ENCODE data around the gene RAD23A.
A peak's percentile ranks its signal among the peaks of the same experiment; 100 is the strongest.
"Not testable (repeated sequence)": the region's sequence is repeated elsewhere in the genome, so short reads cannot be mapped to it uniquely, and the experiment has no call there.

RAD23A gene

DNA sequence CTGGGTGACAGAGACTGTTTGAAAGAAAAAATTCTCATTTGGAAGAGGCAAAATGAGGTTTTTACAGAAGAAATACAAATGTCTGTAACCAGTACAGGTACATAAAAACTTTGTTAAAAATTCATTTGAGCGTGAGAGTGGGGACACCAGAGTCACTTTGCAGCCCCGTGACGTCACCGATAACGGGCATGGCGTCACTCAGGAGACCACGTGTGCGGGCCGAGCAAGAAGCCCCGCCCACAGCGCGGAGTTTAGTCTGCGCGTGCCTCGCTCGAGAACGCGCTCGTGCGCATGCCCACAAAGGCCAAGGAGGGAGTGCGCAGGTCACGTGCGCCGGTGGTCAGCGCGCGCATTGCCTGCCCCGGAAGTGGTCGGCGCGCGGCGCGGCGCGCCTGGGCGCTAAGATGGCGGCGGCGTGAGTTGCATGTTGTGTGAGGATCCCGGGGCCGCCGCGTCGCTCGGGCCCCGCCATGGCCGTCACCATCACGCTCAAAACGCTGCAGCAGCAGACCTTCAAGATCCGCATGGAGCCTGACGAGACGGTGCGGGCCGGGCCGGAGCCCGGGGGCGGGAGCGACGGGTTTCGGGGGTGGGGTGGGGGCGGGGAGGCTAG, at the start of gene RAD23A:
Gene RAD23A, plus strand, starts transcription at position 384 of the 613 bp plus-strand sequence. Its CDS starts 87 bp downstream, at position 471.
- H3K4me3 ChIP-seq (ENCODE audit: low read length) = peak within 1 kb of the TSS; percentile 79; the same call in 1 of the 2 replicates
- peak; percentile 95 for DNase-seq (ENCODE audit: low read depth, low spot score)
- no peaks in the 10 kb centered on the region for H3K4me1 ChIP-seq (ENCODE audit: control insufficient read depth, insufficient read depth, low read length)
- WGBS (ENCODE audit: insufficient coverage, insufficient read length) = no CpG with 5 or more reads among the region's 62 CpGs
- no peaks in the 10 kb centered on the region for H3K27me3 ChIP-seq (ENCODE audit: control insufficient read depth, insufficient read depth, low read length)
- peaks cover 43% of the 10 kb centered on the region for H3K36me3 ChIP-seq (ENCODE audit: control insufficient read depth, insufficient read depth, low read length)
- H3K9me3 ChIP-seq (ENCODE audit: control insufficient read depth, insufficient read depth, low read length) = no peaks in the 10 kb centered on the region
- no peak within 1 kb of the TSS for H3K27ac ChIP-seq (ENCODE audit: low read length)

DNA sequence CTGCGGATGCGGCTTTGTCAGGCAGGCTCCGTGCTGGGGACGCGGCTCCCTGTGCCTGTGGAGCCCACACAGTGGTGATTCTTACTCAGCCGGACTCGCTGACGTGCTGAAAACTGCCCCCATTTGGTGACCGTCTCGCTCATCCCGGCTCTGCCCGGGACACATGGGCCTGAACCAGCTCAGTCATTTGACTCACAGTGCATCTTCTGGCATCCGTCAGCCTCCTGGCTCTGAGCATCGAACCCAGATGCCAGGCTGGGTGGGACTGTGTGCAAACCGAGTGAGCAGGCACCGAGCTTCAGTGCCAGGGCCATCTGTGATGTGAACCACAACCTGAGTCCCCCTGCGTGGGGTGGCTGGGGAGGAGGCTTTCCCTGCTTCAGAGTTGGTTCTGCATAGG, 49.2 kb upstream of the RAD23A start:
- Histone ChIP-seq H3K36me3 (ENCODE audit: control insufficient read depth, insufficient read depth, low read length) (peaks cover 29% of the 10 kb centered on the region), H3K27me3 (ENCODE audit: control insufficient read depth, insufficient read depth, low read length) (no peaks in the 10 kb centered on the region), H3K4me1 (ENCODE audit: control insufficient read depth, insufficient read depth, low read length) (0 out of 2 replicates have a peak, but pooled peaks cover 3% of the 10 kb centered on the region), H3K9me3 (ENCODE audit: control insufficient read depth, insufficient read depth, low read length) (no peaks in the 10 kb centered on the region), H3K4me3 (ENCODE audit: low read length) (no peak overlapping the region), H3K27ac (ENCODE audit: low read length) (no peak overlapping the region)
- no peak for DNase-seq (ENCODE audit: low read depth, low spot score)
- no CpG with 5 or more reads among the region's 17 CpGs for WGBS (ENCODE audit: insufficient coverage, insufficient read length)

DNA sequence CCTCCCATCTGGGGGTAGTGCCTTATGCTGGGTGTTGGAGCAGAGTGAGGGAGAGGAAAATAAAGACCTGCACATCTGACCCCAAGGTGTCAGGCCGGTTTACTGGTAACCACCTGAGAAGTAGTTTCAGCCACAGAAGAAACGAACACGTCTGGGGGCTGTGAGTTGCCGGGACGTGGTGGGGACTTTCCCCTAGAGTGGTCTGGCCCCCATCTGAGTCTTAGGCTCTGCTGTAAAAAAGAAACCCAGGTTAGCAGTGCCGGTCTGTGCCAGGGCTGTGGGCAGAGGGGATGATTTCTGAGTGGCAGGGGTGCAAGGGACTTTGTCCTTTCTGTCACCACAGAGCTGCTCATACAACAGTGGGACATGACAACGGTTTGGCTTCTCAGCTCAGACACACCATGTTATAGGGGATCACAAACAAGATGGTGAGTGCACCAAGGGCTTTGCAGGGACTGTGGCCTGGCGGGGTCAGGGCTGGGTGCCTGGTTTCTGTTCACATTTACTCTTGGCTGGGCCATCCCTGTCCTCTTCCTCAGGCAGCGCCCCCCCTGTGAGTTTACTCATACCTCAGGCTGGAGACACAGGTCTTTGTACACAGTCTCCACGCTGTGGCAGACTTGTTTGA, 45.7 kb upstream of the RAD23A start:
- Histone ChIP-seq H3K27ac (ENCODE audit: low read length) (no peak overlapping the region), H3K4me3 (ENCODE audit: low read length) (no peak overlapping the region), H3K4me1 (ENCODE audit: control insufficient read depth, insufficient read depth, low read length) (no peaks in the 10 kb centered on the region), H3K36me3 (ENCODE audit: control insufficient read depth, insufficient read depth, low read length) (peaks cover 21% of the 10 kb centered on the region), H3K9me3 (ENCODE audit: control insufficient read depth, insufficient read depth, low read length) (no peaks in the 10 kb centered on the region), H3K27me3 (ENCODE audit: control insufficient read depth, insufficient read depth, low read length) (no peaks in the 10 kb centered on the region)
- DNase-seq (ENCODE audit: low read depth, low spot score) = no peak
- WGBS (ENCODE audit: insufficient coverage, insufficient read length) = no CpG with 5 or more reads among the region's 10 CpGs

DNA sequence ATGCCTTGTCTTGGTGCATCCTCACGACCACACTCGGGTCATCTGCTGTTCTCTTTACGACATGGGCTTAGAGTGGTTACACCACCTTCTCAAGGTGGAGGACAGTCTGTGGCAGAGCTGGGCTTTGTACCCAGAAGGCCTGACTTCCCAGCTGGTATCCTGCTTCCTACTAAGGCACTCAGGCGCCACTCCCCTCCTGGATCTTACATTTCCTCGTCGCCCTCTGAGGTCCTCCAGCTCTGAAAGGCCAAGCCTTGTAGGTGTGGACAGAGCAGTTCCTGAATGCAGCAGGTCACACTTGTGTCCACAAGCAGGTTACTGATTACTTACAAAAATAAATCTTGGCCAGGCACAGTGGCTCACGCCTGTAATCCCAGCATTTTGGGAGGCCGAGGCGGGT, 38.5 kb upstream of the RAD23A start:
- no peaks in the 10 kb centered on the region for H3K9me3 ChIP-seq (ENCODE audit: control insufficient read depth, insufficient read depth, low read length)
- no CpG with 5 or more reads among the region's 9 CpGs for WGBS (ENCODE audit: insufficient coverage, insufficient read length)
- H3K4me3 ChIP-seq (ENCODE audit: low read length) = no peak overlapping the region
- no peaks in the 10 kb centered on the region for H3K27me3 ChIP-seq (ENCODE audit: control insufficient read depth, insufficient read depth, low read length)
- peaks cover under 1% of the 10 kb centered on the region; the same call in 1 of the 2 replicates for H3K4me1 ChIP-seq (ENCODE audit: control insufficient read depth, insufficient read depth, low read length)
- no peak overlapping the region for H3K27ac ChIP-seq (ENCODE audit: low read length)
- H3K36me3 ChIP-seq (ENCODE audit: control insufficient read depth, insufficient read depth, low read length) = no peaks in the 10 kb centered on the region
- DNase-seq (ENCODE audit: low read depth, low spot score) = no peak

- no CpG with 5 or more reads among the region's 4 CpGs for WGBS (ENCODE audit: insufficient coverage, insufficient read length)
- H3K4me3 ChIP-seq (ENCODE audit: low read length) = no peak overlapping the region
Observed at GRCh38 chr19:12912571-12912970, 33.1 kb upstream of the RAD23A start.

GRCh38 chr19:12913011-12913561, 32.6 kb upstream of the RAD23A start:
- Histone ChIP-seq H3K27me3 (ENCODE audit: control insufficient read depth, insufficient read depth, low read length) (no peaks in the 10 kb centered on the region; the same call in 1 of the 2 replicates), H3K4me1 (ENCODE audit: control insufficient read depth, insufficient read depth, low read length) (peaks cover 3% of the 10 kb centered on the region; the same call in 1 of the 2 replicates), H3K36me3 (ENCODE audit: control insufficient read depth, insufficient read depth, low read length) (no peaks in the 10 kb centered on the region), H3K9me3 (ENCODE audit: control insufficient read depth, insufficient read depth, low read length) (no peaks in the 10 kb centered on the region), H3K4me3 (ENCODE audit: low read length) (no peak overlapping the region), H3K27ac (ENCODE audit: low read length) (no peak overlapping the region)
- WGBS (ENCODE audit: insufficient coverage, insufficient read length) = no CpG with 5 or more reads among the region's 22 CpGs
- no peak for DNase-seq (ENCODE audit: low read depth, low spot score)

More at GRCh38 chr19:12912571-12912970, 33.1 kb upstream of the RAD23A start:
- peaks cover 3% of the 10 kb centered on the region; the same call in 1 of the 2 replicates for H3K4me1 ChIP-seq (ENCODE audit: control insufficient read depth, insufficient read depth, low read length)
- no peak overlapping the region for H3K27ac ChIP-seq (ENCODE audit: low read length)
- no peak for DNase-seq (ENCODE audit: low read depth, low spot score)
- no peaks in the 10 kb centered on the region for H3K27me3 ChIP-seq (ENCODE audit: control insufficient read depth, insufficient read depth, low read length)
- no peaks in the 10 kb centered on the region for H3K36me3 ChIP-seq (ENCODE audit: control insufficient read depth, insufficient read depth, low read length)
- no peaks in the 10 kb centered on the region for H3K9me3 ChIP-seq (ENCODE audit: control insufficient read depth, insufficient read depth, low read length)

- H3K27ac ChIP-seq (ENCODE audit: low read length) = no peak overlapping the region
- no peak overlapping the region for H3K4me3 ChIP-seq (ENCODE audit: low read length)
- WGBS (ENCODE audit: insufficient coverage, insufficient read length) = no CpG with 5 or more reads among the region's 12 CpGs
- no peak for DNase-seq (ENCODE audit: low read depth, low spot score)
- peaks cover 5% of the 10 kb centered on the region for H3K4me1 ChIP-seq (ENCODE audit: control insufficient read depth, insufficient read depth, low read length)
- no peaks in the 10 kb centered on the region for H3K9me3 ChIP-seq (ENCODE audit: control insufficient read depth, insufficient read depth, low read length)
- H3K36me3 ChIP-seq (ENCODE audit: control insufficient read depth, insufficient read depth, low read length) = no peaks in the 10 kb centered on the region
- H3K27me3 ChIP-seq (ENCODE audit: control insufficient read depth, insufficient read depth, low read length) = peaks cover 4% of the 10 kb centered on the region; the same call in 1 of the 2 replicates
Observed at GRCh38 chr19:12913851-12914690, 31.6 kb upstream of the RAD23A start.

DNA sequence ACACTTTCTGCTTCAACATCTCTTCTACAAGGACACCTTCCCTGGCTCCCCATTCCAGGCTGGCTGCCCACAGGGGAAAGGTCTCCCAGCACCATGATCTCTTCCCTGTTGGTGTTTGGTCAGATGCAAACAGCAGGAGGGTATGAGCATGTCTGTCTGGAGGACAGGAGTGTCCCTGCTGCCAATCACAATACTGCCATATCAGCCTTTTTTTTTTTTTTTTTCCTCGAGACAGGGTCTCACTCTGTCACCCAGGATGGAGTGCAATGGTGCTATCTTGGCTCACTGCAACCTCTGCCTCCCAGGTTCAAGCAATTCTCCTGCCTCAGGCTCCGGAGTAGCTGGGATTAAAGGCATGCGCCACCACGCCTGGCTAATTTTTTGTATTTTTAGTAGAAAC, 29.8 kb upstream of the RAD23A start:
- not testable (repeated sequence) for H3K4me1 ChIP-seq (ENCODE audit: control insufficient read depth, insufficient read depth, low read length); H3K4me3 ChIP-seq (ENCODE audit: low read length); H3K27me3 ChIP-seq (ENCODE audit: control insufficient read depth, insufficient read depth, low read length); DNase-seq (ENCODE audit: low read depth, low spot score); H3K27ac ChIP-seq (ENCODE audit: low read length); H3K36me3 ChIP-seq (ENCODE audit: control insufficient read depth, insufficient read depth, low read length); H3K9me3 ChIP-seq (ENCODE audit: control insufficient read depth, insufficient read depth, low read length)
- no CpG with 5 or more reads among the region's 4 CpGs for whole genome bisulfite sequencing (ENCODE audit: insufficient coverage, insufficient read length)

GRCh38 chr19:12918253-12918652, 27.4 kb upstream of the RAD23A start:
- Histone ChIP-seq H3K9me3 (ENCODE audit: control insufficient read depth, insufficient read depth, low read length) (no peaks in the 10 kb centered on the region), H3K36me3 (ENCODE audit: control insufficient read depth, insufficient read depth, low read length) (peaks cover 8% of the 10 kb centered on the region), H3K27ac (ENCODE audit: low read length) (no peak overlapping the region)

GRCh38 chr19:12921047-12921446, 24.6 kb upstream of the RAD23A start:
- WGBS (ENCODE audit: insufficient coverage, insufficient read length) = no CpG with 5 or more reads among the region's 3 CpGs
- H3K4me3 ChIP-seq (ENCODE audit: low read length) = no peak overlapping the region

More at GRCh38 chr19:12918253-12918652, 27.4 kb upstream of the RAD23A start:
- H3K4me3 ChIP-seq (ENCODE audit: low read length) = no peak overlapping the region
- peaks cover 3% of the 10 kb centered on the region for H3K4me1 ChIP-seq (ENCODE audit: control insufficient read depth, insufficient read depth, low read length)
- DNase-seq (ENCODE audit: low read depth, low spot score) = no peak
- H3K27me3 ChIP-seq (ENCODE audit: control insufficient read depth, insufficient read depth, low read length) = peaks cover 4% of the 10 kb centered on the region; the same call in 1 of the 2 replicates
- WGBS (ENCODE audit: insufficient coverage, insufficient read length) = no CpG with 5 or more reads among the region's 14 CpGs

More at GRCh38 chr19:12921047-12921446, 24.6 kb upstream of the RAD23A start:
- Histone ChIP-seq H3K4me1 (ENCODE audit: control insufficient read depth, insufficient read depth, low read length) (peaks cover 2% of the 10 kb centered on the region; the same call in 1 of the 2 replicates), H3K27ac (ENCODE audit: low read length) (no peak overlapping the region), H3K36me3 (ENCODE audit: control insufficient read depth, insufficient read depth, low read length) (peaks cover 22% of the 10 kb centered on the region), H3K9me3 (ENCODE audit: control insufficient read depth, insufficient read depth, low read length) (no peaks in the 10 kb centered on the region), H3K27me3 (ENCODE audit: control insufficient read depth, insufficient read depth, low read length) (peaks cover 4% of the 10 kb centered on the region; the same call in 1 of the 2 replicates)
- no peak for DNase-seq (ENCODE audit: low read depth, low spot score)

Measured in iPS DF 6.9 (cell line).